ENCODE measurements around the gene WNT9A.
"Not testable (repeated sequence)": the region's sequence is repeated elsewhere in the genome, so short reads cannot be mapped to it uniquely, and the experiment has no call there.

WNT9A gene

GRCh38 chr1:227922501-227923352, 25.0 kb downstream of the WNT9A start:
- no peak for DNase-seq

- DNase-seq: no peak
Observed at GRCh38 chr1:227921461-227922185, 26.1 kb downstream of the WNT9A start.

GRCh38 chr1:227920896-227921295, 26.8 kb downstream of the WNT9A start:
- DNase-seq: no peak

- DNase-seq: no peak
Observed at GRCh38 chr1:227920426-227920825, 27.3 kb downstream of the WNT9A start.

GRCh38 chr1:227919906-227920305, 27.8 kb downstream of the WNT9A start:
- DNase-seq: no peak

GRCh38 chr1:227918736-227919135, 29.0 kb downstream of the WNT9A start:
- DNase-seq: no peak

GRCh38 chr1:227918083-227918700, 29.5 kb downstream of the WNT9A start:
- DNase-seq: no peak

GRCh38 chr1:227917081-227917950, 30.4 kb downstream of the WNT9A start:
- no peak for DNase-seq

GRCh38 chr1:227916655-227917054, 31.1 kb downstream of the WNT9A start:
- DNase-seq: no peak

- no peak for DNase-seq
Observed at GRCh38 chr1:227915564-227916553, 31.9 kb downstream of the WNT9A start.

GRCh38 chr1:227914801-227915563, 32.8 kb downstream of the WNT9A start:
- DNase-seq: no peak

GRCh38 chr1:227913764-227914721, 33.7 kb downstream of the WNT9A start:
- DNase-seq: no peak

GRCh38 chr1:227913396-227913763, 34.4 kb downstream of the WNT9A start:
- no peak for DNase-seq

GRCh38 chr1:227912866-227913265, 34.9 kb downstream of the WNT9A start:
- no peak for DNase-seq

GRCh38 chr1:227911376-227911775, 36.4 kb downstream of the WNT9A start:
- no peak for DNase-seq

- DNase-seq: no peak
Observed at GRCh38 chr1:227910511-227911153, 37.1 kb downstream of the WNT9A start.

GRCh38 chr1:227909923-227910328, 37.8 kb downstream of the WNT9A start:
- not testable (repeated sequence) for DNase-seq

- no peak for DNase-seq
Observed at GRCh38 chr1:227909188-227909587, 38.5 kb downstream of the WNT9A start.

- no peak for DNase-seq
Observed at GRCh38 chr1:227908359-227908758, 39.4 kb downstream of the WNT9A start.
